Measurements from ENCODE around the gene CBX2. TPM values are rescaled to one million over a fixed set of nuclear protein-coding genes. Genes with fewer than 3 reads are reported as not detected.

The CBX2 gene
- total and polyA plus RNA-seq, 2 of the 4 experiments (the other 2 are of a cell fraction) = 2.0 to 3.2 TPM

DNA sequence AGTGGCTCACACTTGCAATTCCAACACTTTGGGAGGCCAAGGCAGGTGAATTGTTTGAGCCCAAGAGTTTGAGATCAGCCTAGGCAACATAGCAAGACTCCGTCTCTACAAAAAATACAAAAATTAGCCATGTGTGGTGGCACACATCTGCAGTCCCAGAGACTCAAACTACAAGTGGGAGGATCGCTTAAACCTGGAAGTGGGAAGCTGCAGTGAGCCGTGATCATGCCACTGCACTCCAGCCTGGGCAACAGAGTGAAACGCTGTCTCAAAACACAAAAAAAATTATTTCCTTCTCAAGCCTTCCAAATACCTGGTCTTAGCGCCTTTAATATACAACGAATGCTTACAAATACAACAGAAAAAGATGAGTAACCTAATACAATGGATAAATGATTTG, 19.7 kb upstream of the CBX2 start:
- no peak overlapping the region for H2BK15ac ChIP-seq (ENCODE audit: low read depth, low read length)
- peaks cover 34% of the 10 kb centered on the region for H3K27me3 ChIP-seq (ENCODE audit: control insufficient read depth, insufficient read depth, low read length)
- no peak overlapping the region for H2AK5ac ChIP-seq (ENCODE audit: low read depth, low read length)
- ATAC-seq (ENCODE audit: low read depth) (no peak), DNase-seq (no peak)
- H3K9me1 ChIP-seq (ENCODE audit: insufficient read depth, low read length) = no peaks in the 10 kb centered on the region
- H3K14ac ChIP-seq (replicated peaks; ENCODE audit: low read depth, low read length) = no peak overlapping the region
- intact Hi-C loops (cut with micrococcal nuclease) = no loop called here
- no peak overlapping the region for H3K56ac ChIP-seq (ENCODE audit: extremely low read depth, insufficient read depth, low read length)
- H4K8ac ChIP-seq (ENCODE audit: low read depth in 2 of 2, low read length in 2 of 2) = no peak overlapping the region
- H3K4me1 ChIP-seq (ENCODE audit: control insufficient read depth, insufficient read depth, low read length) = no peaks in the 10 kb centered on the region; the same call in 1 of the 2 replicates
- H2AFZ ChIP-seq (replicated peaks; ENCODE audit: low read length, poor library complexity) = no peak overlapping the region
- no peak overlapping the region for H3K23ac ChIP-seq (ENCODE audit: low read depth, low read length)
- H4K20me1 ChIP-seq (ENCODE audit: insufficient read depth, low read length) = no peaks in the 10 kb centered on the region
- H3K79me1 ChIP-seq (ENCODE audit: low read depth in 1 of 2, low read length in 2 of 2) = no peaks in the 10 kb centered on the region
- in situ Hi-C loops (cut with MboI; ENCODE audit: low sequenced_read_pairs) = loop anchor here (10.0 kb wide), 1 partner anchor 157 kb away; no protein-coding TSS in a partner anchor
- CTCF ChIA-PET = interaction anchor here (0.9 kb wide), 1 partner anchor 12 kb away, joined by 4 read pairs; no protein-coding TSS in a partner anchor
- H3K4me3 ChIP-seq (ENCODE audit: insufficient read depth, low read depth, low read length) = no peak overlapping the region
- H3K9me3 ChIP-seq (ENCODE audit: control insufficient read depth, insufficient read depth, low read length) = no peaks in the 10 kb centered on the region
- H4K5ac ChIP-seq (ENCODE audit: low read depth, low read length) = no peak overlapping the region
- no peak for TF ChIP-seq CHD1 (IDR thresholded peaks at IDR 0.05; ENCODE audit: low read depth, low read length)
- no peak overlapping the region for H2AK9ac ChIP-seq (replicated peaks; ENCODE audit: low read depth, low read length, poor library complexity)
- no peak overlapping the region for H3K27ac ChIP-seq (ENCODE audit: insufficient read depth, low read length)
- no peak overlapping the region for H2BK120ac ChIP-seq (ENCODE audit: low read depth, low read length)
- dilution Hi-C loops (cut with HindIII; ENCODE audit: low sequenced_read_pairs, unreplicated experiment) = no loop called here
- no peaks in the 10 kb centered on the region for H3K36me3 ChIP-seq (ENCODE audit: control insufficient read depth, insufficient read depth, low read length)
- H3K9ac ChIP-seq (ENCODE audit: low read depth, low read length) = no peak overlapping the region
- POLR2A ChIA-PET (ENCODE audit: unreplicated experiment) = no interaction called here
- BruUV-seq (replicated peaks) = no TSS peak
- no CpG with 5 or more reads among the region's 6 CpGs for WGBS, 2 experiments (ENCODE audit: extremely low coverage in 2 of 2, insufficient read length in 1 of 2)
- no peak overlapping the region for H2BK20ac ChIP-seq (ENCODE audit: low read depth, low read length)
- H2BK5ac ChIP-seq (ENCODE audit: low read depth, low read length, poor library complexity, severe bottlenecking) = no peak overlapping the region
- H3K4me2 ChIP-seq (ENCODE audit: low read depth, low read length) = no peak overlapping the region
- H3K4ac ChIP-seq (ENCODE audit: low read depth, low read length) = no peak overlapping the region
- no peak overlapping the region for H3K18ac ChIP-seq (ENCODE audit: low read depth, low read length)
- no peak overlapping the region for H4K91ac ChIP-seq (ENCODE audit: insufficient read depth, low read depth, low read length)
